Hematopoietic multipotent progenitor cell treated with erythropoietin and hydrocortisone succinate and interleukin-3 and kit ligand, for 4 days (in vitro differentiated cells): ENCODE measurements around the gene DCP1B.
A peak's percentile ranks its signal among the peaks of the same experiment; 100 is the strongest.

ENCODE experiments used
- DNase-seq: peaks from one replicate; pipeline ENCODE4 v3.0.0-alpha.2; 2015

The DCP1B gene

GRCh38 chr12:1933342-1934051, 70.8 kb downstream of the DCP1B start:
- no peak for DNase-seq

GRCh38 chr12:1932264-1932777, 71.9 kb downstream of the DCP1B start:
- peak; percentile 69 for DNase-seq

GRCh38 chr12:1931642-1932041, 72.6 kb downstream of the DCP1B start:
- DNase-seq, result no peak

GRCh38 chr12:1930803-1931597, 73.3 kb downstream of the DCP1B start:
- DNase-seq, result no peak

GRCh38 chr12:1929985-1930802, 74.1 kb downstream of the DCP1B start:
- peak; percentile 40 for DNase-seq

GRCh38 chr12:1929241-1929984, 74.8 kb downstream of the DCP1B start:
- DNase-seq, result no peak

GRCh38 chr12:1928439-1929121, 75.7 kb downstream of the DCP1B start:
- no peak for DNase-seq

GRCh38 chr12:1927751-1928351, 76.4 kb downstream of the DCP1B start:
- DNase-seq, result no peak

GRCh38 chr12:1927051-1927680, 77.1 kb downstream of the DCP1B start:
- no peak for DNase-seq

- peak; percentile 40 for DNase-seq
Measured at GRCh38 chr12:1926251-1926657, 78.0 kb downstream of the DCP1B start.

- DNase-seq, result no peak
Measured at GRCh38 chr12:1925684-1926006, 78.6 kb downstream of the DCP1B start.

GRCh38 chr12:1924996-1925683, 79.1 kb downstream of the DCP1B start:
- DNase-seq, result no peak

GRCh38 chr12:1922985-1923384, 81.3 kb downstream of the DCP1B start:
- DNase-seq, result no peak

- no peak for DNase-seq
Measured at GRCh38 chr12:1922075-1922709, 82.1 kb downstream of the DCP1B start.

- DNase-seq, result peak; percentile 86
Measured at GRCh38 chr12:1920971-1921370, 83.3 kb downstream of the DCP1B start.

- no peak for DNase-seq
Measured at GRCh38 chr12:1920436-1920835, 83.8 kb downstream of the DCP1B start.

- DNase-seq, result no peak
Measured at GRCh38 chr12:1919763-1920162, 84.5 kb downstream of the DCP1B start.

- no peak for DNase-seq
Measured at GRCh38 chr12:1919284-1919683, 85.0 kb downstream of the DCP1B start.

GRCh38 chr12:1918884-1919236, 85.4 kb downstream of the DCP1B start:
- no peak for DNase-seq
